Stimulated activated CD8-positive, alpha-beta memory T cell treated with anti-CD3 and anti-CD28 coated beads, Interleukin-7, amount 100 ng/mL, for 4 hours (primary cell): Measurements from ENCODE around the gene FMO3.

Source experiments
- DNase-seq, 2 donors: peaks; one replicate each; pipeline ENCODE4 v3.0.0-alpha.2; 2020; ENCODE audit warnings: low read depth in 2 of 2

Gene FMO3

DNA sequence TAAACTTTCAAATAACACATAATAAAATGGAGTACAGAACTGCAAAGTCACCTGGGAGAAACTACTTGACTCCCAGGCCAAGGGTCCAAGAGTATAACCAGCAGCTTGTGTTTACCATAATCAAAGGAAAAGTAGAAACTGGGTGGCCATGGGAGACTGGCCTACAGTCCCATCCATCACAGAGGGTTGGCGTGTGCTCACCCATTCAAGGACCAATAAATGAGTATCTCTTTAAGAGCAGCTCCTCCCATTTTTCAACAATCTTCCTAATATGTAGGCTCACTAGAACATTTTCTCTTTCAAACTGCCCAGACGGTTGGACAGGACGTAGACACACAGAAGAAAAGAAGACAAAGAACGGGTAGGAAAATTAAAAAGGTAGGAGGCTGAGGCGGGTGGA is at the start of gene FMO3:
Gene FMO3, plus strand, starts transcription at position 302 of the 400 bp plus-strand sequence. CDS start 1,754 bp downstream, outside the sequence.
- DNase-seq = no peak

DNA sequence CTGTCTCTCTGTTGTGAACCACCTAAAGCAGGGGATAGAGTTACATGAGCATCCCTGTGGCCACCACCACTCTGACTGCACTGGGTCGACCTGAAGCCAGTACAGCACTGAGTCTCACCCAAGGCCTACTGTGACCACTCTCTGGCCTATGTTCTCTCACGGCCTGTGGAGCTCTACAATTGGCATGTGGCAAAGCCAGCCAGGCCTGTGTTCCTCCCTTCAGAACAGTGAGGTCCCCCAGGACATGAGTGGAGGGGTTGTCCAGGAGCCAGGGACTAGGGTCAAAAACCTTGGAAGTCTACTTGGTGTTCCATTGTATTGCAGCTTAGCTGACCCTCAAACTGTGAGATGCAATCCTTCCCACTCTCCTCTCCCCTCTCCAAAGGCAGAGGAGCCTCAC is 42.7 kb upstream of the FMO3 start:
- DNase-seq = no peak

DNA sequence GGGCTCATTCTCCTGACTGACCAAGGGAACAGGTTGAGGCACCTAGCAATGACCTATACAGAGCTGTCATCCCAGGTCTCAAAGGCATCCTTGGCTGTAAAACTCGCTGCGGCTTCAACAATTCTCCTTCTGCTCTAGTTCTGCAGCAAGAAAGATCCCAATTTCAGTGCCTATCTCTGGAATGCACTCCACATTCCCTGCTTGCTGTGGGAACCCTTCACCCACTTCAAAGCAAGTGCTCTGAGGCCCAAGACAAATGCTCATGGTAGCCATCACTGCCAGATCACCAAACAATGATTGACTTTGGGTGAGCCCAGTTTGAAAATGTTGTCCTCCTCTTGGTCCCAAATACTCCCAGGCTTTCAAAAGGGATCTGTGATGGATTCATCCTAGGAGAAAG is 37.7 kb upstream of the FMO3 start:
- no peak for DNase-seq

DNA sequence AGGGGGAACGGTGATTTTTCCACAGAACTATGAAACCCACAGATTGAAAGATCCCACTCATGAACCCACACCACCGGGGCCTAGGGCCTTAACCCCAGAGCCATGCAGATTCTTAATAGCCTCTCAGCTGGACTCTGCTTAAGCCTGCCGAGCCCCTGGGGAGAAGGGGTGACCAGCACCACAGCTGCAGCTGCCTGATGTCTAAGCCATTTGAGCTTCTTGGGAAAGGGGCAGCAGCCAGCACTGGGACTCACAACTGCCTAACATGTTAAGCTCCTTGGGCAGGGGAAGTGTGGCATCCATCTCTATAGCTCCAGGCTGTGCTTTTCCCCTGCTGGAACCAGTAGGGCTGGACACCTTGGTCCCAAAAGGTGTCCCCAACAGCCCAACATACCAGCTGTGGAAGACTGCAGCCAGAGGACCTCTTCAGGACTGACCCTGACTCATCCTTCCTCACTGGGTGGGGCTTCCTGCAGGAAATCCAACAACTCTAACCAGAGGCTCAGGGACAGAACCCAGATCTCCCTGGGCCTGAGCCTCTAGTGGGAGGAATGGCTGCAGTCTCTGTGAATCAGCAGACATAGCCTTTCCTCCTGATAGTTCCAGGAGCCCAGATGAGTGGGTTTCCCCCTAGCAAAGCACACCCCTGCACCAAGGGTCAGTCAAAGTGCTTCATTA is 34.6 kb upstream of the FMO3 start:
- DNase-seq = no peak

DNA sequence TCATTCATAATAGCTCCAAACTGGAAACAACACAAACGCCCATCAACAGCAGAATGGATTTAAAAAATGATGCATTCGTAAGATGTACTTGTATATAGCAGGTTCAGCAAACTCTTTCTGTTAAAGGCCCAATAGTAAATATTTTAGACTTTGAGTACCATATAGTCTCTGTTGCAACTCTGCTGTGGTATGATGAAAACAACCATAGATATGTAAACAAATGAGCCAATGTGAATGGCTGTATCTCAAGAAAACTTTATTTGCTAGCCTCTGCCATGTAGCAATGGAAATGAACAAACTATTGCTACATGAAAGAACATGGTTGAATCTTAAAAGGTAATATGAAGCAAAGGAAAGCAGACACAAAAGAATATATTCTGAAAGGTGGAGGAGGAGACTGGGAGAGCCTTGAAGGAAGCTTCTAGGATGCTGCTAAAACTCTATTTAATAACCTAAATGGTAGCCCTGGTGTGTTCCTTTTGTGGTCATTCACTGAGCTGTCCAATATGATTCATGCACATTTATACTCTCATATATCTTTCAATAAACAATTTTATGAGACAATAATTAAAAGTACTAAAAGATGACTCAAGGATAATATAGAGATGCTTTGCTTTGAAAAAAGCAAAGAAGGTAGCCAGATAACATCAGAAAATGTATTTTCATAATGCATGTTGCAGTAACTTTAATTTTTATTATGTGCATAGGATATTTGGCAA is 29.1 kb upstream of the FMO3 start:
- no peak for DNase-seq

DNA sequence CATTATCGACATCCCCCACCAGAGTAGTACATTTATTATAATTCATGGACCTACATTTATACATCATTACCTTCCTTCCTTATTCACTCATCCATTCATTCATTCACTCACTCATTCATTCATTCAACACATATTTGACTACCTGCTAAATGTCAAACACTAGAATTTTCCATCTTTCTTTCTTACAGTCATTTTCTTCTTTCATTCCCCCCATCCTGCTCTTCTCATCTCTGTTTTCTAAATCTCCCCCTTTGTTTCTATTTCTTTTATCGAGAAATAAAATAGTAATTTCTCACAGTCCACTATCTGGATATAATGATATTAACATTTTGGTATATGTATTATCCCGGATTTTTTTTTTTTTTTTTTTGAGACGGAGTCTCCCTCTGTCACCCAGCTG is 27.8 kb upstream of the FMO3 start:
- DNase-seq = no peak

DNA sequence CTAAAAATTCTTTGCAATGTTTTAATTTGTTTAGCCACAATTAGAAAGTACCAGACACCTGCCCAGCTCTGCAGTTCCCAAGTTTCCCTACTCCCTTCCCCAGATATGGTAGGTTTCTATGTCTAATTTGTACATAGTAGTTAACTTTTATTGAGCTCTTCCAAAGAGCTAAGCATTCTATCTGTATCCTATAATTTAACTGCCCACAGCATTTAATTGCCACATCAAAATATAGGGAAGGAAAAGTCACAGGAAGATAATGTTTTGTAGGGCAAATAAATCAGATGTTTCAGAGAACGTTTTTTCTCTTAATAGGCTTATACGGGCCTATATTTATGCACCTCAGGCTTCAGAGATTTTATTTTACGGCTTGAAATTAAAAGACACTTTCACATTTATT is 15.7 kb upstream of the FMO3 start:
- no peak for DNase-seq

DNA sequence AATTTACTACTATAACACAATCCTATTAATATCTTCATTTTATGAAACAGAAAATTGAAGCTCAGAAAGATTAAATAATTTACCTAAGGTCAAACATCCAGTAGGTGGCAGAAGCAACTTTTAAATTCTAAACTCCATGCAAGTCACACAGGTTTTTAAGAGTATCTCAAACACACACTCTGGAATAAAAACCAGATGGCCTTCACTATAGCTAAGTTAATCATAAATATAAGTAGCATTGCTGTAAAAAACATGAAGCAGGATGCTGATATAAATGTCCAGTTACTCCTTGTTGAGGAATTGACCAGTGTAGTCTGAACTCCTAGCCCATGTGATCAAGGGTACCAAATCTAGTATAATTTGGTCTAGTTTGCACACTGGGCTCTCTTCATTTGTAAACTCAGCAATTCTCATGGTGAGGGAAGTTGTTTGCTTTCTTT is 9.4 kb upstream of the FMO3 start:
- no peak for DNase-seq

DNA sequence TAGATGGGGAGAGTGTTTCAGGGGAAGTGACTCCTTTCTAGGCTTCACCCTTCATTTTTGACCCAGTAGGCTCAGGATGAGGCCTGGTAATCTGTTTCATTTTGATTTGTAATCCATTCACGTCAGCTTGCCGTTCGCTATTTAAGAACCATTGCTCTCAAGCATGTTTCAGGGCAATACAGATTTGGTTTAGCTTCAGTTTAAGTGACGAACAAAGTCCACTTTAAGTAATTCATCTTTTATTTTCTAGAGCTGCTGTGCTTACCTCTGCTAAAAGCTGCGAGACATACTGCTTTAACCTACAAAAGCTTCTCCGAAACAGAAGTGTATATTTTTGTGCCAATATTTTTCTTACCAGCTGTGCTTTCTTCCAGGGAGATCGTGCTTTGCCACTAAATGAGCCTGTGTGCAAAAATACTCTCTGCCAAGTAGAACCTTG is 8.9 kb upstream of the FMO3 start:
- DNase-seq = no peak

DNA sequence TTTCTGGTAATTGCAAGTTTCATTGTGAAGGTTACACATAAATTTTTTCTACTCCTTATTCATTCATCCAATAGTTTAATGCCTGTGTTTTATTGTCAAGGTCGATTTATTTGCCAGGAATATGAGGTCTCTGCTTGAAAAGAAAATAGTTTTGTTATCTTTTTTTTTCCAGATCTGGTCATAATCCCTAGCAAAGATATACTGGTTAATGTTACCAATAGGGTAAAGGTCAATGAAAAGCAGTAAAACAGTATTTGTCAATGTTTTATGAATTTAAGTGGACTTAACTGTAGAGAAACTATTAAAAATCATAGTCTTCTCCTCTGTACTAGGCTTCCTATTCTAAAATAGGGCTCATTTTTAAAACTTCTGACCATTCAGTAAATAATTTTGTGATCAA is 8.1 kb upstream of the FMO3 start:
- DNase-seq = no peak

DNA sequence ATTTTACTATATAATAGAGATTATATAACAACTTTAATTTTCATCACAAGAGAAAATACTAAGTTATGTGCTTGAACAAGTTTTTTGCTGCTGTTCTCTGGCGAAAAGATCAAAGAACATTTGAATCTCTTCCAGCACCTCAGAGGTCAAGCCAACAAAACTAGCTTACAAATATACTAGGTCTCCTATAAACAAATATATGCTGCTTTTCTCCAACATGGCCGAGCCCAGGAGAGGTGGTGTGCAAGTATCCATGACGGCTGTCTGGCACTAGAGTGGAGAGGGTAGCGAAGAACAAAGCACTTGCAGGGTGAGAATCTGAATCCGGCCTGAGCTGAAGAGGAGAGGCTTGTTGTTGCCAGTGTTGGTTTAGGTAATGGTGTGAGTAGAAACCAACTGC is 7.5 kb upstream of the FMO3 start:
- no peak for DNase-seq

DNA sequence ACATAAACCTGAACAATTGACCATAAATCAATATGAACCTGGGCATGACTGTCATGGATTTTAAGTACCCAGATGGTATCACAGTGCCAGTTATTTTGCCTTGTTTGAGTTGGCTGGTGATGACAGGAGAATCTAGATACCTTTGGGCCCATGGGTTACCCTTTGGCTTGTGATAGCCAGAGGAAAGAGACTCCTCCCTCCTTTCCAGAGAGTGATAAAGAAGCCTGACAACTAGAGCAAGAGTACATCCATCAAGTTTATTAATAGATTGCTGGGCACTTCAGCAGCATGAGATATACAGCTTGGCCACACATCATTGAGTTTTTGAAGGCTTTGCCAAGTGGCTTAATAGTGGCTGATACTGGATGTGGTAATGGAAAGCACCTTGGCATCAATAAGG is 6.6 kb upstream of the FMO3 start:
- no peak for DNase-seq

DNA sequence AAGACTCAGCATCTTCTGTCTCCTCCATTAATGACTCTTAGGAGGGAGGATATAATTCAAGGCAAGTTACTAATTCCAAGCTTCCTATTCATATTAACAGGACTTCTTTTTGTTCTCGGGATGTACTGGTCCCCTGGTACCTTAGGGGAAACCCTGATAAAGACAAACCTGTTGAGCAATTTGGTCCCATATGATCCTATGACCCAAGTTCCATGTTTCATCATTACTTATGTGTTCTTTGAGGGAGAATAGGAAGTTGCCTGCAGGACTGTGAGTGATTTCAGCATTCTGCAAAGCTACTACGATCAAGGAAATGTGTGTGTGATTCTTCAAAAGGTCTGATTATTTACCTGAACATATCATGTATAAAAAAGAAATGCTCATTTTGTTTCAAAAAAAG is 5.8 kb upstream of the FMO3 start:
- no peak for DNase-seq

DNA sequence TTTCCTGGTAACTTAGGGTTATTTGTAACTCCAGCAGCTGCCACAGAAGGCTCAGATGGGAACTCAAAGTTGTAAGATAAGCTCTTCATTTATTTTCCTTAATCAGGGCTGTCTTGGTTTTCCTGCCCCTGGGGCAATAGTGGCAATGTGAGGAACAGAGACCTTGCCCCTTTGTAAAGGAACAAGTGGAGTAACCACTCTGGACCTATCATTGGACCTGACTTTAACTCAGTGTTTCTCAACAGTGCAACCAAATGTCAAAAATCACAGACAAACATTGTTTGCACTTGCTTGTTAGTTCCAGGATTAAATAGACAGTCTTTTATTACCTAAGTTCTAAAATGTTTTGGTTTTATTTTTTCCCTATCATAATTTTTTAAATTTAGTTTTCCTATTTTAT is 2.8 kb upstream of the FMO3 start:
- DNase-seq = no peak

DNA sequence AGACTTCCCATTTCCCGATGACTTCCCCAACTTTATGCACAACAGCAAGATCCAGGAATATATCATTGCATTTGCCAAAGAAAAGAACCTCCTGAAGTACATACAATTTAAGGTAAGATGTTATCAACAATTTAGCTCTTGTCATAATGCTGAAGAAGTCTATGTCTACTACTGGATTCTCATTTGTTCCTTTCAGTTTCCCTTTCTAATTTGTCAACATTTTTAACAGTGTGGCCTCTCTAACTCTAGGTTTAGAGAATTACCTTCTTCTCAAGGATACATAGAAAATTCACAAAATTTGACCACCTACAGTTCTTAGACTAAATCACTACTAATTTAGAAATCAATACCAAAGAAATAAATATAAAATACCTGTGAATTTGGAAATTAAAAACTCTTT is 13.2 kb downstream of the FMO3 start:
- no peak for DNase-seq

DNA sequence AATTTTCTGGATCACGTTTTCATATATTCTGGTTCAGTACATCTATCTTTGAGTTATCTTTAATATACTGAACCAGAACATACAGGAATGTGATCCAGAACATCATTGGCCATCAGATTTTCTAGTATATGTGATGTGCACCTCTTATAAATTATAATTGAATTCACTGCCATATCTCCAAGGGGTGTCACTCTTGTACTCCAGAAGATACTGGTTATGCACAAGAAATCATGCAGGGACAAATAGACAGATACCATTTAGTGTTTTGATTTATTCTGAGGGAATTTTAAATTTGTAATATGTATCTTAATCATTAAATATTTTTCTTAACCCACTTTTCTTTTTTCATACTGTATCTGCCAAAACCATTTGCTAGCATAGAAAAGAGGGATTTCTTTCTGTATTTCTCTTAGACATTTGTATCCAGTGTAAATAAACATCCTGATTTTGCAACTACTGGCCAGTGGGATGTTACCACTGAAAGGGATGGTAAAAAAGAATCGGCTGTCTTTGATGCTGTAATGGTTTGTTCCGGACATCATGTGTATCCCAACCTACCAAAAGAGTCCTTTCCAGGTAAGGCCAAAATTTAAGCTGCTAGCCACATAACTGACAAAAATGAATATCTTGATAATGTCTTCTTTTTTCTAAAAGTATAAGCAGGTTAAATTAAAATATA is 16.7 kb downstream of the FMO3 start:
- DNase-seq = no peak

DNA sequence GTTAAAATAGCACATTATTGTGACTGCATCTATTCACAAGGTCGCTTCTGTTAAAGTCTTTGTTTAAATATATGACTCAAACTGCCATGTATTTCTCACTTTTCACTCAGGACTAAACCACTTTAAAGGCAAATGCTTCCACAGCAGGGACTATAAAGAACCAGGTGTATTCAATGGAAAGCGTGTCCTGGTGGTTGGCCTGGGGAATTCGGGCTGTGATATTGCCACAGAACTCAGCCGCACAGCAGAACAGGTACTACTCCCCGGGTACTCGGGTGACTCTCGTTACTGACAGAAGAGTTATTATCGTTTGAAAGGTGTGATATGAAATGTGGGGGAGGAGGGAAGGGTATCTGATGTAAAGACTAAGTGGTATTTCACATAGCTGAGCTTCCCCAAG is 17.3 kb downstream of the FMO3 start:
- no peak for DNase-seq

DNA sequence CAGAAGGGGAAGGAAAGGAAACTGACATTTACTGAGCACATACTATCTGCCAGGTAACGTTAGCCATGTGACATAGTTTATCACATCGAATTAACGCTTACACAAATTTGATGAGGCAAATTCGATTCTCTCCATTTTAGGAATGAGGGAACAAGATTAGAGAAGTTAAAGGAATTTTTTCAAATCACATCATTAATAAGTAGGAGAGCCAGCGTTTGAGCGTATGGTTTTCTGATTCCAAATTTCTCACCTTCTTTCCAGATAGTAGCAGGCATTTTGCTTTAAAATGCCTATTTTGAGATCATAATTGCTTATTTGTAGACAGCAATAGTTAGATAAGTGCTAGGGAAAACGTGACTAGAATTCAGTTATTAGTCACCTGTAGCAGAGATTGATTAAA is 19.3 kb downstream of the FMO3 start:
- DNase-seq = no peak

DNA sequence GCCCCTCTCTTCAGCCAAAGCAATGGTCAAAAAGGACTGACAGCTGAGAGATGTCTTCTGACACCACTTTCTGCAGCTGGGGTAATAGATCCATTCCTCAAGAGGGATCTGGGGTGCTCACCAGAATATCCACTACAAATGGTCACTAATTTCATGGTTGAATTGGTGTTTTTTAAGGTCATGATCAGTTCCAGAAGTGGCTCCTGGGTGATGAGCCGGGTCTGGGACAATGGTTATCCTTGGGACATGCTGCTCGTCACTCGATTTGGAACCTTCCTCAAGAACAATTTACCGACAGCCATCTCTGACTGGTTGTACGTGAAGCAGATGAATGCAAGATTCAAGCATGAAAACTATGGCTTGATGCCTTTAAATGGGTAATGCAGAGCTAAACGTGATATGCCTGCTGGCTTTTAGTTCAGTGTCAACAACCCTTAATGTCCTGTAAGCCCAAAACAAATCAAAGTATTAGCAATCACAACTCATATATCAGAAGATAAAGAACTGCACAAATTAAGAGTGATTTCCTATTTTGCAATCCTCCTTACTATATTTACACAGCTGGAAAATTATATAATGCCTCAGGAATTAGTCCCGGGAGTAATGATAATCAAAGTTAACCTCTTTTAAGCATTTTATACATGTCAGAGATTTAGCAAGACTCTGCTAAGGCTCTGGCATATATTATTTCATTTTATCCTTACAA is 20.1 kb downstream of the FMO3 start:
- no peak for DNase-seq

DNA sequence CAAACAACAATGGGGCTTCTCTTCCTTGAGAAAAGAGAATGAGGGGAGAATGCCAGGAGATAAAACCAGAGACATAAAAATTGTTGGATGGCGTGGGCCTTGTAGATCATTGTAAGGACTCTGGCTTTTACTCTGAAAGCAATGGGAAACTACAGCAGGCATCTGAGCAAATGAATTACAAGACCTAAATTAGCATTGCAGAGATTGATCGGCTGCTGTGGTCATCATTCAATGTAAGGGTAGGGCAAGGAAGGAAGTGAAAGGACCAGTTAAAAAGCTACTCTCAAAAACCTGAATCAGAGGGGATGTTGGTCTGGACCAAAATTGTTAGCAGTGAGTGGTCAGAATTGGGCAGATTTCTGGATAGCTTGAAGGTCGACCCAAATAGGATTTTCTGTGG is 21.4 kb downstream of the FMO3 start:
- no peak for DNase-seq

DNA sequence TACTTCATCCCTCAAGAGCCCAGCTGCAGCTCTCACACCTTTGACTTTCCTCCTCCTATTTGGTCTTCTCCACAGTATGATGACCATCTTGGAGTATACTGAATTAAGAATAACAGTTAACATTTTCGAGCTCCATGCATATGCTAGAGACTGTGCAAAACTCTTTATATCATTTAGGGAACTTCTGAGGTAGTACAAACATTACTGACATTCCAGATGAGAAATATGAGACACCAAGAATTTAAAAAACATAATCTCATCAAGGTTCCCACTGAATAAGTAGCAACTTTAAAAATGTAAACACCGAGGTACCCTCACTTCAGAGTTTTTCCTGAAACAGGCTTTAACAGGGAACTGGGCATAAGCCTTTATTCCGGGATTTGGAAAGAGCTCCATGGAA is 22.7 kb downstream of the FMO3 start:
- DNase-seq = no peak

DNA sequence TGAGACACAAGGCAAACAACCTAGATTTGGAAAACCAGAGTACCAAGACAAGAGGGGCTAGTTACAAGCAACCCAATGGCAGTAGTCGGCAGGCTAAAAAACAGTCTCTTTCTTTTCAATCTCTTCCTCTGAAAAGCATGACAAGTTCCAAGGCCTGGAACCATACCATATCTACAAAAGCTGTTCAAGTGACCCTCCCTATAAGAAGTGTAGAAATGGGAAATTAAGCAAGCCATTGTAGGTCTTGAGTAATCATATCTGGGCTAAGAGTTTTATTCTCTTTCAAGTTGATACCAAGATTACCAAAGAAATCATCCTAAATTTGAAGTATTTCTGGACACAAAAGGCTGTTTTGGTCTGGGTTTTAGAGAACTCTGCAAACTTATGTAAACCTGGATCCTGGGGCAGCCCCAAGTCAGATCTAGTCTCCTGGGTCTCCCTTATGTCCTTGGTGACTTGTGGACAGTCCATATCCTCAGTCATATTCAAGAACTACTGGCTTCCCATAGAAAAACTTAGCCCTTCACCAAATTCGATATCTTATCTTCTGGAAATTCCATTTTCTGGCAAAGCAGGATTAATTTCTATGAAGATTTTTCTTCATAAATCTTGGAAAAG is 24.7 kb downstream of the FMO3 start:
- no peak for DNase-seq
